Measurements from ENCODE around the gene CCNL2.
A peak's percentile ranks its signal among the peaks of the same experiment; 100 is the strongest.
"Not testable (repeated sequence)": the region's sequence is repeated elsewhere in the genome, so short reads cannot be mapped to it uniquely, and the experiment has no call there.

Gene CCNL2

DNA sequence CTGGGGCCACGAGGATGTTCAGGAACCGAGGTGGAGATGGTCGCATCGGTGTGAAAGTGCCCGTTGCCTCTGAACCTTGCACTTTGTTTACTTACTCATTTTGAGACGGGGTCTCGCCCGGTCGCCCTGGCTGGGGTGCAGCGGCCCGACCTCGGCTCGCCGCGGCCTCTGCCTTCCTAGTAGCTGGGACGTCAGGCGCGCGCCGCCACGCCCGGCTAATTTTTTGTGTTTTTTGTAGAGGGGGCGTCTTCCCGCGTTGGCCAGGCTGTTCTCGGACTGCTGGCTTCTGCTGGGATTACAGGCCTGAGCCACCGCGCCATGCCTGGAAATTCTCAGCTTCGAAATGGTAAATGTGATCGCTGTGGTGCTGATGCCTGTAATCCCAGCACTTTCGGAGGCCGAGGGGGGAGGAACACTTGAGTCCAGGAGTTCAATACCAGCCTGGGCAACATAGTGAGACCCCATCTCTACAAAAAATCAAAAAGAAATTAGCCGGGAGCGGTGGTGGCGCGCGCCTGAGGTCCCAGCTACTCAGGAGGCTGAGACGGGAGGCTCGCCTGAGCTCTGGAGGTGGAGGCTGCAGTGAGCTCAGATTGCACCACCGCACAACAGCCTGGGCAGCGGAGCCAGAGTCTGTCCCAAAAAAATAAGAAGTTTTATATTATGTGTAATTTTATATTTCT lies 8.6 kb upstream of the CCNL2 start:
- no peak for TF ChIP-seq Cebpa-rat (IDR thresholded peaks at IDR 0.05)
- peaks cover 0 to 59% (median 43%) of the 10 kb centered on the region in 11 experiments; a peak in 19 of 22 replicates for H4K20me1 ChIP-seq
- H3K4me3 ChIP-seq, result peak overlapping the region; percentile 74 to 100 (median 96)
- peak overlapping the region; percentile 90 to 99 (median 94) for H3K9ac ChIP-seq
- peaks cover 34 to 74% (median 60%) of the 10 kb centered on the region in 11 experiments for H3K36me3 ChIP-seq
- H3K9me3 ChIP-seq (replicated peaks in 1 of 11), result peaks cover 13 to 26% (median 19%) of the 10 kb centered on the region in 11 experiments
- H3K27me3 ChIP-seq, result no peaks in the 10 kb centered on the region
- H3K27ac ChIP-seq, result peak overlapping the region; percentile 74 to 98 (median 93)
- H3K4me1 ChIP-seq, result peaks cover 31 to 54% (median 44%) of the 10 kb centered on the region in 10 experiments
- peak overlapping the region; percentile 82 to 98 (median 93) for H3K4me2 ChIP-seq

DNA sequence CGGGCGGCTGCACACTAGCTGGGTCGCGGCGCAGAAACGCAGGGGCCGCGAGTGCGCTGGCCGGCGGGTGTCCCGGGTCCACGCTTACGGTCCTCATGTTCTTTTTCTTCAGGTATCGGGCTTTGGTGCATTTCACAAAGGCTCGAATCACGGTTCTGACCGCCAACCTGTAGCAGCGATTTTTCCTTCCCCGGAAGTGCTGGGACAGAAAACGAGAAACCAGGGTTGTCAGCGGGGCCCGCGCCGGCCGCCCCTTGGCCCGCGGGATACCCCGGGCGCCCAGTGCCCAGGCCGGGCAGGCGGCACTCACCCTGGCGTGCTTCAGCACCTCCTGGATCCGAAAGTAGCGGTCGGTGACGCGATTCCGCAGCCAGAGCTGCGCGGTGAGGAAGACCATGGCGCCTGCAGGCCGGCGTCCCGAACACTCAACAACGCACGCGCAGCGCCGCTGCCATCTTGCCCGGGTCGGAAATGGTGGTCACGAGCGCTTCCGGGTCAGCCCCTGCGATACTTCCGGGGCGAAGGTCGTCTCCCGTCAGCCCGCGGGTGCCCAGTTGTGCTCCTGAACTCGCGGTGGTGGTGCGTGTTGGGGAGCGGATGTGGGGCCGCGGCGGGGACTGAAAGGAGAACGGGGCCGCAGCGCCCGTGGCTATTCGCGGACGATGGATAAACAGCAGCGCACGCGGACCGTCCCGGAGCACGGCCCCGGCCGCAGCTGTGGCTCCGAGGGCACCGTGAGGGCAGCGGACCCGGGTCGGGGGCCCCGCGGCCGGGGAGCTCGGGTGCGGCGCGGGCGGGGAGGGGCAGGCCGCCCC lies 7.9 kb upstream of the CCNL2 start, which contains the start of gene MRPL20:
MRPL20 (minus strand) TSS at position 473 of the 815 bp plus-strand sequence; CDS start at position 397, 76 bp downstream.
- H3K4me2 ChIP-seq, result peak within 1 kb of the TSS; percentile 92 to 99 (median 97)
- peak within 1 kb of the TSS; percentile 90 to 99 (median 94) for H3K9ac ChIP-seq
- peaks cover 31 to 62% (median 45%) of the 10 kb centered on the region in 10 experiments for H3K4me1 ChIP-seq
- no peak for TF ChIP-seq Cebpa-rat (IDR thresholded peaks at IDR 0.05)
- no peaks in the 10 kb centered on the region for H3K27me3 ChIP-seq
- peaks cover 42 to 77% (median 65%) of the 10 kb centered on the region in 11 experiments for H3K36me3 ChIP-seq
- H3K9me3 ChIP-seq (replicated peaks in 1 of 11), result peaks cover 7 to 18% (median 13%) of the 10 kb centered on the region in 11 experiments
- peak within 1 kb of the TSS; percentile 76 to 98 (median 93) for H3K27ac ChIP-seq
- peaks cover 0 to 66% (median 51%) of the 10 kb centered on the region in 11 experiments; a peak in 19 of 22 replicates for H4K20me1 ChIP-seq
- peak within 1 kb of the TSS; percentile 74 to 100 (median 96) for H3K4me3 ChIP-seq

DNA sequence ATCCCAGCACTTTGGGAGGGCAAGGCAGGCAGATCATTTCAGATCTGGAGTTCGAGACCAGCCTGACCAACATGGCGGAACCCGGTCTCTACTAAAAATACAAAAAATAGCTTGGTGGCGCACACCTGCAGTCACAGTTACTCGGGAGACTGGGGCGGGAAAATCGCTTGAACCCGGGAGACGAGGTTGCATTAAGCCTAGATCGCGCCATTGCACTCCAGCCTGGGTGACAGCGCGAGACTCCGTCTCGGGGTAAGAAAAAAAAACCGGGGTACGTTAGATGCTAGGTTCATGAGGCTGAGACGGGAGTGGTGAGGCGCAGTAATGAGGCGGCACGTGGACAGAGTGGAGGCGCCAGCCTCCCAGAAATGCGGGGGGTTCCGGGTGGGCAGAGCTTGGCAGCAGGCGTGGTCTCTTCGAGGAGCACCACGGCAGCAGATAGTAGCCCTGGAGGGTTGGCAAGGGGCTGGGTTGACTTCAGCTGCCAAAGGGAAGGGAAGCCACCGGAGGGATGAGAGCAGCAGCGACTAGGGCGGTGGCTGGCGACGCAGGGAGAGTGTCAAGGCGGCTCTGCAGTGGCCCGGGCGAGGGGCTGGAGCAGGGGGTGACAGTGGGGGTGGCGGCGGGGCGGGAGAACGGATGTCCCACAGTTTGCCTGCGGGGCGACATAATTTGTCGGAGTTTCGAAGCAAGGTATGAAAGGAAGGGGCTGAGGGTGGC lies 7.1 kb upstream of the CCNL2 start:
- H3K4me3 ChIP-seq, result peak overlapping the region; percentile 74 to 100 (median 96)
- TF ChIP-seq Cebpa-rat (IDR thresholded peaks at IDR 0.05), result no peak

DNA sequence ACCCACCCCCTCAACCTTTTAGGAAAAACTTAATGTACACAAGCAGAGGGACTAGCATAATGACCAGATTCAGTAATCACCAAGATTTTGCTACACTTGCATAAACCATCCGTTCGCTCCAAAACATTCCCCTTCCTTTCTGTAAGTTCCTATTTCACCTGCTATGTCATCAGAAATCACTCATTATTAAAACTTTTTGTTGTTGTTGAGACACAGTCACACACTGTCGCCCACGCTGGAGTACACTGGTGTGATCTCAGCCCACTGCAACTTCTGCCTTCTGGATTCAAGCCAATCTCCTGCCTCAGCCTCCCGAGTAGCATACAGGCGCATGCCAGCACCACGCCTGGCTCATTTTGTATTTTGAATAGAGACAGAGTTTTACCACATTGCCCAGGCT lies 4.5 kb upstream of the CCNL2 start:
- H3K9me3 ChIP-seq (replicated peaks in 1 of 11), result no peaks in the 10 kb centered on the region
- H3K9ac ChIP-seq, result peak overlapping the region in 7 of 11 experiments; percentile 3 to 92 (median 33); a peak in 9 of 22 replicates
- peaks cover 50 to 66% (median 60%) of the 10 kb centered on the region in 11 experiments for H3K36me3 ChIP-seq
- peaks cover 41 to 69% (median 55%) of the 10 kb centered on the region in 10 experiments for H3K4me1 ChIP-seq
- no peak for TF ChIP-seq Cebpa-rat (IDR thresholded peaks at IDR 0.05)
- H3K4me3 ChIP-seq, result no peak overlapping the region
- H3K27ac ChIP-seq, result peak overlapping the region in 1 of 11 experiments; percentile 36; a peak in 2 of 22 replicates
- H4K20me1 ChIP-seq, result peaks cover 4 to 80% (median 61%) of the 10 kb centered on the region in 11 experiments; a peak in 21 of 22 replicates
- H3K27me3 ChIP-seq, result no peaks in the 10 kb centered on the region
- peak overlapping the region in 3 of 11 experiments; percentile 41 to 97 (median 95); a peak in 7 of 22 replicates for H3K4me2 ChIP-seq

More for the DNA sequence above, 7.1 kb upstream of the CCNL2 start:
- peaks cover 35 to 68% (median 51%) of the 10 kb centered on the region in 10 experiments for H3K4me1 ChIP-seq
- H3K36me3 ChIP-seq, result peaks cover 44 to 77% (median 68%) of the 10 kb centered on the region in 11 experiments
- peak overlapping the region; percentile 76 to 98 (median 93) for H3K27ac ChIP-seq
- H4K20me1 ChIP-seq, result peaks cover 3 to 74% (median 58%) of the 10 kb centered on the region in 11 experiments; a peak in 21 of 22 replicates
- peak overlapping the region; percentile 92 to 99 (median 96) for H3K4me2 ChIP-seq
- H3K9me3 ChIP-seq (replicated peaks in 1 of 11), result peaks cover 0 to 11% (median 5%) of the 10 kb centered on the region in 11 experiments; a peak in 18 of 22 replicates
- peak overlapping the region; percentile 90 to 99 (median 94) for H3K9ac ChIP-seq
- H3K27me3 ChIP-seq, result no peaks in the 10 kb centered on the region

DNA sequence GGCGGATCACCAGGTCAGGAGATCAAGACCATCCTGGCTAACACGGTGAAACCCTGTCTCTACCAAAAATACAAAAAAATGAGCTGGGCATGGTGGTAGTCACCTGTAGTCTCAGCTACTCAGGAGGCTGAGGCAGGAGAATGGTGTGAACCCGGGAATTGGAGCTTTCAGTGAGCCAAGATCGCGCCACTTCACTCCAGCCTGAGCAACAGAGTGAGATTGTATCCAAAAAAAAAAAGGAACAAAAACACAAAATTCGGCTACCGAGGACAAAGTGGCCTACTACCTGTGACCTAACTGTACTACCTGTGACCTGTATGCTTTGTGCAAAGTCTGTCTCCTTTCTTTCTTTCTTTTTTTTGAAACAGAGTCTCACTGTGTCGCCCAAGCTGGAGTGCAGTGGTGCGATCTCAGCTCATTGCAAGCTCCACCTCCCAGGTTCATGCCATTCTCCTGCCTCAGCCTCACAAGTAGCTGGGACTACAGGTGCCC lies 3.8 kb upstream of the CCNL2 start:
- Histone ChIP-seq H3K36me3 (peaks cover 54 to 68% (median 61%) of the 10 kb centered on the region in 11 experiments), H3K4me2 (peak overlapping the region in 3 of 11 experiments; percentile 41 to 97 (median 95); a peak in 3 of 22 replicates), H4K20me1 (peaks cover 4 to 78% (median 56%) of the 10 kb centered on the region in 11 experiments; a peak in 21 of 22 replicates), H3K4me1 (peaks cover 38 to 66% (median 52%) of the 10 kb centered on the region in 10 experiments), H3K9ac (peak overlapping the region in 3 of 11 experiments; percentile 24 to 61 (median 31); a peak in 5 of 22 replicates)
- not testable (repeated sequence) for H3K4me3 ChIP-seq; H3K27ac ChIP-seq; H3K27me3 ChIP-seq; H3K9me3 ChIP-seq (replicated peaks in 1 of 11)

DNA sequence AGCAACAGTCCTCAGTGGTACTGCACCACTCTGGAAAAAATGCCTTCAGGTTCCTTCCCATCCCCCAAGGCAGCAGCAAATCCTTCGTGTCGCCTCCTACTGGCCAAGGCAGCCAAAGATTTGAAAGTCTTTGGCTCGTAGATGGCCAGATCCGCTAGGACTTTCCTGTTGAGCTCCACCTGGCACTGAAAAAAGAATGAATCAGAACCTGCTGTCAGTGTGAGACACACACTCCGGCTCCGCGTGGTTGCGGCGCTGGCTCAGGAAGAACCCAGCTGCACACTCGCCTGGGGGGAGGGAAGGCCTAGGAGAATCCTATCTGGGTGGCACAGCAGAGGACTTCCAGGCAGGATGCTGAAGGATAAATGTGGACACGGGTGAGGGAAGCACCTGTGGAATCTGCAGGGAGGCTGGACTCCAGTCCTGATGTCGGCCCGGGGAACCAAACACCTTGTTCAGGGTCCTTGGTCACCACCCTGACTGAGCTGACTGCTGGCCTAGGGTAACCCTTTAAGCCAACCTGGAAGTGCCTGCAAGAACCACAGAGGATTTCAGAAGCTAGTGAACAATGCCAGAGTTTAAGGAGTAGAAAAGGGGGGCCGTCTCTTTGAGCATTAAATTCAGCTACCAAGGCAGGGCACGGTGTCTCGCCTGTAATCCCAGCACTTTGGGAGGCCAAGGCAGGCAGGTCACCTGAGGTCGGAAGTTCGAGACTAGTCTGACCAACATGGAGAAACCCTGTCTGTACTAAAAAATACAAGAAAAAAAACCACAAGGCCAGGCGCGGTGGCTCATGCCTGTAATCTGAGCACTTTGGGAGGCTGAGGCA lies 3.2 kb upstream of the CCNL2 start:
- Histone ChIP-seq H3K4me3 (no peak overlapping the region), H3K27me3 (no peaks in the 10 kb centered on the region), H3K9ac (peak overlapping the region in 2 of 11 experiments; percentile 21 to 24; a peak in 4 of 22 replicates), H4K20me1 (peaks cover 4 to 83% (median 52%) of the 10 kb centered on the region in 11 experiments; a peak in 21 of 22 replicates), H3K4me2 (peak overlapping the region in 2 of 11 experiments; percentile 7 to 91; a peak in 2 of 22 replicates), H3K4me1 (peaks cover 43 to 72% (median 58%) of the 10 kb centered on the region in 10 experiments), H3K27ac (no peak overlapping the region), H3K9me3 (replicated peaks in 1 of 11) (no peaks in the 10 kb centered on the region), H3K36me3 (peaks cover 60 to 75% (median 68%) of the 10 kb centered on the region in 11 experiments)
- no peak for TF ChIP-seq Cebpa-rat (IDR thresholded peaks at IDR 0.05)

DNA sequence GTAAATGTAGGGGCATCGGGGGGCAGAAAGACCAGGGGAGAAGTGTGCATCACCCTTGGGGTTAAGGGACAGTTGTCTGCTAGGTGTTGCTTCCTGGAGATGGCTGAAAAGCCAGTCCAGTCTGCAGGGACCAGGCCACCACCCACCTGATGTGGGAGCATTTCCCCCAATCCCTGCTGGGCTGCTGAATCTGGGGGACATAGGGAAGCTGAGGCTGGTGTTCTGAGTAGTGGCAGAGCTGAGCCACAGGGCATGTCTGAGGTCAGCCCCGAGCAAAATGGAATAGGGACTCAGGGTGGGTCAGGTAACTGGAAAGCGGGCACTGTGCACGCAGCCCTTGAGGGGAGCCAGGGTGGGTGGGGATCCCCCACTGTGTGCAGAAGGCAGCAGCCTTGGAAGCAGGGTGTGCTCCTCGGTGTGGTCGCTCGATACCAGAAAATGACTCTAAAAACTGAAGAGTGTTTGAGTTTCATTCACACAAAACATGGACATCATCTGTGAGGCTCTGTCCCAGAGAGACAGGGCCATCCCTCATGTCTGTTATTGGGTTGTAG lies 2.4 kb upstream of the CCNL2 start:
- Histone ChIP-seq H4K20me1 (peaks cover 4 to 89% (median 52%) of the 10 kb centered on the region in 11 experiments; a peak in 21 of 22 replicates), H3K9me3 (replicated peaks in 1 of 11) (no peaks in the 10 kb centered on the region), H3K4me2 (peak overlapping the region; percentile 89 to 99 (median 96)), H3K9ac (peak overlapping the region in 9 of 11 experiments; percentile 94 to 99 (median 98); a peak in 16 of 22 replicates), H3K27ac (0 out of 22 replicates have a peak overlapping the region, but pooled peaks of 1 of the 11 experiments have one; percentile 97), H3K4me3 (peak overlapping the region in 5 of 10 experiments; percentile 83 to 100 (median 98); a peak in 8 of 20 replicates), H3K36me3 (peaks cover 66 to 83% (median 75%) of the 10 kb centered on the region in 11 experiments), H3K27me3 (no peaks in the 10 kb centered on the region), H3K4me1 (peaks cover 47 to 78% (median 63%) of the 10 kb centered on the region in 10 experiments)
- TF ChIP-seq Cebpa-rat (IDR thresholded peaks at IDR 0.05), result no peak

Data from BLaER1 treated with 17β-estradiol and CSF1 and Interleukin-3, amounts not matched to agents 10 nM and 100 nM (cell line).